ENCODE data around the gene MYO3B.

MYO3B gene

GRCh38 chr2:170237572-170238120 lies 59.7 kb downstream of the MYO3B start:
- no peak for DNase-seq

DNA sequence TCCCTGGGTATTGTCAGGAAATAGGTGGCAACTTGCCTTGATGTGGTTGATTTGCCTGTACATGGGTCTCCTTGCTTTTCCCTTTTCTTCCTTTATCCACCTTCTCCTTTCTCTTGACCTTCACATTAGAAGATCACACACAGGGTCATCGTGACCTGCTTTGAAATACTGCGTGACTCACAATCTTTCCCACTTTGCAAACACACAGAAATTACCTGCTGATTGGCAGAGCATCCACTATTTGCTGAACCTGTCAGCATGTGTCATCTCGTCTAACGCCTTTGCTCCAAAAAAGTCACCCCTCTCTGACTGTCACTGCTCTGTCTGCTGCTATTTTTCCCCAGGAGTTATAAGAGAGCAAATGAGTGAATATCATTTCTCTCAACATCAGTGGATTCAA lies 60.8 kb downstream of the MYO3B start:
- no peak for DNase-seq

DNA sequence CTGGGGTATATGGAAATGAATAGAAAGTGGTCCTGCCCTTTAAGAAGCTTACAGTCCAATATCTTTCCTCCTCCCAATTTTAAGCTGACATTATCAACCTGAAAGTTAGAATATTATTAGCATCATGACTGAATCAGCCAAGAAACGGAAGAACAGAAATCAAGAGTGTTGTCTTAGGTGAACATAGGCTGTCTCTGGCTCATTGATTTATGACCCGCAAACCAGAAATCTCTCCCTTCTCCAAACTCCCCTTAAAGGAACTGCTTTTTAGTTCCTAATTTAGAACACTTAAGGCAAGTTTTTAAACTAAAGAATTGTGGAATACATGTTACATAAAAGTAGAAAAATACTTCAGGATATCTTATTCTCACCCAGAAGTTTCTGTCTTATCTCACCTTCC lies 62.7 kb downstream of the MYO3B start:
- DNase-seq = no peak

DNA sequence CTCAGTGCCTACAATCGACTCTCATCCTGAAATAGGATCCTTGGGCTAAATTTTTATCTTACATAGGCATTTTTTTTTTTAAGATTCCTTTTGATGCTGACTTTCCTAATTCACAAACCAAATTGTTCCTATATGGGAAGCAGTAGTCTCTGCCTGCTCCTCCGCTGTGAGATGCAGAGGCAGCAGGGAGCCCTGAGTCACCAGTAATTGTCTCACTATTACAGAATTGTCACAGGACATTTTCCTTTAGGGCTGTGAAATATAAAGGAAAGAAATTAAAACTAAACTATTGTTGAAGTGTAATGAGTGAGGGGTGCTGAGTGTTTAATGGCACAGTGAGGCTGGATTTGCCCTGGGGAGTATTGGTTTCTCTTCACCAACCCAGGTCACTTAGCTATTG lies 63.8 kb downstream of the MYO3B start:
- DNase-seq = no peak

GRCh38 chr2:170243118-170243837 lies 65.3 kb downstream of the MYO3B start:
- DNase-seq = no peak

DNA sequence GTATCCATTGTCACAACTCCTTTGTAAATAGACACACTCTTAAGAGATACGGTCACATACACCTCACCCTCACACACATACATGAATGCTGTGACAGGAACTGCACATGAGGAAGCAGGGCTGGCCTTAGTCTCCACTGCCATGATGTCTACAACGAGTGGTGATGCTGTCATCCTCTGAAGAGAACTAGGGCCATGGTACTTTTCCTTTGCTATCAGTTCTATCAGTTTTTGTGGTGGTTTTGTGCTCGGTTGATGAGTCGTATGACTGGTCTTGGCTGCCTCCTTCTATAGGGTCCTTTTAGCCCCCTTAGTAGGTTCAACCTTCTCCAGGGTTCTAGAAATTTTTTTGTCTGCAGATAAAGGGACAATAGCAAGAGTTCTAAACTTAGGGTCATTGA lies 66.0 kb downstream of the MYO3B start:
- DNase-seq = no peak

GRCh38 chr2:170244555-170244954 lies 66.6 kb downstream of the MYO3B start:
- no peak for DNase-seq

- DNase-seq = no peak
Measured at GRCh38 chr2:170245312-170245711, 67.4 kb downstream of the MYO3B start.

GRCh38 chr2:170247333-170247732 lies 69.4 kb downstream of the MYO3B start:
- no peak for DNase-seq

DNA sequence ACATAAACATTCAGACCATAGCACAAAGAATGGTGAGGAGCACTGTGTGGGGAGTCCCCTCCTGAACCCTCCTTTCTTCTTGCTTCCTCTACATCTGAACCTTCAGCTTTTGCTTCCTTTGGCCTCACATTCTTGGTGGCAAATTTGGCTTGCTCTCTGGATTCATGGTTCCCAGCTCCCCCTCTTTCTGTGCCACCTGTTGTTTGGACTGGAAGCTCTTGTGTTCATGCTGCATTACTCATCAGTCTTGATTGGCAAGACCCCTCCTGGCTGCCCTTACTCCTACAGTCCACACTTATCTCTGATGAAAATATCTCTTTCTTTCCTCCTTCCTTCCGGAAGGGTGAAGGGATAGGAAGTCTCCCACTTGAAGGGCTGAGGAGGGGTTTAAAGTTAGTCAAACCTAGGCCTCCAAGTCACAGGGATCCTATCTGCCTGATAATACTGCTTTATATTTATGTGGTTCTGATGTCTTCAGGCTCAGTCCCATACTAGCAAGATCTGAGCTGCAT lies 70.0 kb downstream of the MYO3B start:
- no peak for DNase-seq

- no peak for DNase-seq
Measured at GRCh38 chr2:170248574-170249393, 70.8 kb downstream of the MYO3B start.

GRCh38 chr2:170249761-170250160 lies 71.8 kb downstream of the MYO3B start:
- no peak for DNase-seq

DNA sequence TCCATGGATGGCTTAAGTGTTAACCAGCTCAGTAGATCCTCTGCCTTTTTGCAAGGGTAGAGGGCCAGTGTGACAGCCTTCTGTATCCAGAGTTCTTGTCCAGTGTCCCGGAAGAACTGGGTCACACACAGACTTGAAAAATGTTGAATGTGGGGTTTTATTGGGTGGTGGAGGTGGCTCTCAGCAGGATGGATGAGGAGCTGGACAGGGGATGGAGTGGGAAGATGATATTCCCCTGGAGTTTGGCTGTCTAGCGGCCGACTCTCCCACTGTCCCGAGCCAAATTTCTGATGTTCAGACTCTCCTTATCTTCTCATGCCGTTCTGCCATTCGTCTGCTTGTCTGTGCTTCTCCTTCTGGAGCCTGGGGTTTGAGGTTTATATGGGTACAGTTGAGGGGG lies 72.6 kb downstream of the MYO3B start:
- DNase-seq = no peak

- DNase-seq = no peak
Measured at GRCh38 chr2:170252414-170252813, 74.5 kb downstream of the MYO3B start.

DNA sequence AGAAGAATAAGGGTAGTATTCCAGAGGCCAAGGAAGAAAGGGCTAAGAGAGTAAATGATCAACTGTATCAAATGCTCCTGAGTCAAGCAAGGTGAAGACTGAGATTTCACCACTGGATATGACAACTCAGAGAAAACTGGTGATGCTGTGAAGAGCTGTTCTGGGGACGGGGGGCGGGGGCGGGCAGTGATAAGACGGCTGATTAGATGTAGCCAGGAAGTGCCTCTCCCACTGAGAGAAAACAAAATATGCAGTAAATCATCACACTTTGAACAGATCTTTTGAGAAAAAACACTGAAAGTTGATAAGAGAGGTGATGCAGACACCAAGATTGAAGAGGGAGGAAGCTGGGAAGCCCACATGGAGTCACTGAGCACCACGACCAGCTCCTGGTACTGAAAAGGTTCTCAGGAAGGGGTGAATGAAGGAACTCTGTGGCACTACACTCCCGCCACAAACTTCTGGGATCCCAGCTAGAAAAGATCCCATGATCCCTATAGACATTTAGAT lies 75.8 kb downstream of the MYO3B start:
- no peak for DNase-seq

DNA sequence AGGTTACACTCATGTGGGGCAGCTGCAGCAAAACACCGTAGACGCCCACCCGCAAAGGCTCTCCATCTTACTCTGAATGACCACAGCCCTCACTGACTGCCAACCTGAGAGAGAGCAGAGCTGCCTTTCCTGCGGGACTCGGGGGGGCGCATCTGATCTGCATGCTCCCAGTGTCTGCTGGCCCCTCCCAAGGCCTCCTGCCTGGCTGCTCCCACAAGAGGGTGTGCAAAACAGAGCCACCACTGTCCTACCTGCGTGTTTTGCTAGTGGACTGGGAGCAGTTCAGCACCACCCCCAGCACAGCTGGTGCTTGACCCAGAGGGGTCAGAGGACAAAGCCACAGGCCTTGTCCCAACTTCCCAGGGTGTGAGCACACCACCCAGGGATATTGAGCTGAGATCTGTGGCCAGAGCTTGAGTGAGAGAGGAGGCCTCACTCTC lies 76.4 kb downstream of the MYO3B start:
- no peak for DNase-seq

DNA sequence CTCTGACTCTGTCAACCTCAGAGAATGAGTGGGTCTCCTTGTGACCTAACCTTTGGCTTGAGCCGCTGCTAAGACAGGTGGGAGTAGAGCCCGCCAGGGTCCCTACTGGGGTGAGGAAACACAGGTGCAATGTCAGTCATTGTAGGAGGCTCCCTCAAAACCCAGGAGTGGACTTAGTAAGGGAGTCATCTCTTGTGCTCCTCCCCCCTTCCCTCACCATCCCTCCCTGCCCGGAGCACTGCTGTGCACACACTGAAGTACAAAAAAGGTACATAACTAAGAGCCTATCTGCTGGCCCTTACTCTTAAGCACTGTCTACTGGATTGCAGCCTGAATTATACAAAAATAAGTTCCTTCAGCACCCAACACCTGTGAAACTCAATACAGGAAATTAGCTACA lies 77.2 kb downstream of the MYO3B start:
- no peak for DNase-seq

- no peak for DNase-seq
Measured at GRCh38 chr2:170255971-170256370, 78.0 kb downstream of the MYO3B start.

DNA sequence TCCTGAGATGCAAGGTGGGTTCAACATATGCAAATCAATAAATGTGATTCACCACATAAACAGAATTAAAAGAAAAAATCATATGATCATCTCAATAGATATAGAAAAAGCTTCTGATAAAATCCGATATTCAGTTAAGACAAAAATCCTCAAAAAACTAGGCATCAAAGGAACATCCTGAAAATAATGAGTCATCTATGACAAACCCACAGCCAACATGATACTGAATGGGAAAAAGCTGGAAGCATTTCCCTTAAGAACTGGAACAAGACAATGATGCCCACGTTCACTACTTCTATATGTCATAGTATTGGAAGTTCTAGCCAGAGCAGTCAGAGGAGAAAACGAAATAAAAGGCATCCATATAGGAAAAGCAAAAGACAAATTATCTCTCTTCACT lies 80.4 kb downstream of the MYO3B start:
- no peak for DNase-seq

- no peak for DNase-seq
Measured at GRCh38 chr2:170260188-170260587, 82.2 kb downstream of the MYO3B start.

GRCh38 chr2:170261566-170261965 lies 83.6 kb downstream of the MYO3B start:
- no peak for DNase-seq

DNA sequence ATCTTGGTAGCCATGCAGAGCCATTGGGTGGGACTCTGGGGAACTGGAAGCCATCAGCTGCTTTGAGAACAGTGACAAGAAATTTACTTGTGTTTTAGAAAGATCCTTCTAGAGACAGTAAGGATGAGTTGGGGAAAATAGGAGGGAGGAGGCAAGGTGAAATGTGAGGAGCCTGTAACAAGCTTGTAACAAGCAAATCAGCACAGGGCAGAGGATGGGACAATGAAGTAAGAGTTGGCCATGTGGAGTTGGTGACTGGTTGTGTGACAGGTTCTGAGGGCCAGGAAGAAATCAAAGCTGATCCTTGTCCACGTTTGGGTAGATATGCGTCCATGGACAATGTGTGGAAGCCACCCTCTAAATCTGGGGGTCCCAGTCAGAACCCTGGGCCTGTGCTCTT lies 84.4 kb downstream of the MYO3B start:
- DNase-seq = no peak

- no peak for DNase-seq
Measured at GRCh38 chr2:170262806-170263205, 84.9 kb downstream of the MYO3B start.
